ENCODE results near the gene AMACR.

The AMACR gene

GRCh38 chr5:34007621-34008600, at the start of gene AMACR:
Gene AMACR, minus strand, starts transcription at chr5:34008050. Its CDS starts 31 bp downstream, at chr5:34008019.
- peak; percentile 95 for DNase-seq

- DNase-seq: no peak
Observed at GRCh38 chr5:34057569-34057968, 49.7 kb upstream of the AMACR start.

- no peak for DNase-seq
Observed at GRCh38 chr5:34057118-34057517, 49.3 kb upstream of the AMACR start.

GRCh38 chr5:34055667-34056066, 47.8 kb upstream of the AMACR start:
- DNase-seq: no peak

- no peak for DNase-seq
Observed at GRCh38 chr5:34054400-34054729, 46.5 kb upstream of the AMACR start.

GRCh38 chr5:34053571-34054399, 45.9 kb upstream of the AMACR start:
- no peak for DNase-seq

GRCh38 chr5:34053133-34053532, 45.3 kb upstream of the AMACR start:
- no peak for DNase-seq

- DNase-seq: no peak
Observed at GRCh38 chr5:34051374-34051980, 43.6 kb upstream of the AMACR start.

- DNase-seq: no peak
Observed at GRCh38 chr5:34047774-34048572, 40.1 kb upstream of the AMACR start.

GRCh38 chr5:34047143-34047542, 39.3 kb upstream of the AMACR start:
- DNase-seq: no peak

GRCh38 chr5:34045996-34046395, 38.1 kb upstream of the AMACR start:
- no peak for DNase-seq

GRCh38 chr5:34045023-34045422, 37.2 kb upstream of the AMACR start:
- no peak for DNase-seq

GRCh38 chr5:34043099-34043876, 35.4 kb upstream of the AMACR start, which contains the start of gene C1QTNF3:
Gene C1QTNF3, minus strand, starts transcription at chr5:34043213. Its CDS starts 88 bp downstream, at chr5:34043125.
- no peak for DNase-seq

GRCh38 chr5:34042321-34042720, 34.5 kb upstream of the AMACR start:
- no peak for DNase-seq

- DNase-seq: no peak
Observed at GRCh38 chr5:34041247-34041972, 33.6 kb upstream of the AMACR start.

- DNase-seq: no peak
Observed at GRCh38 chr5:34040472-34040871, 32.6 kb upstream of the AMACR start.

- DNase-seq: no peak
Observed at GRCh38 chr5:34039398-34040157, 31.7 kb upstream of the AMACR start.

- no peak for DNase-seq
Observed at GRCh38 chr5:34038838-34039237, 31.0 kb upstream of the AMACR start.

- no peak for DNase-seq
Observed at GRCh38 chr5:34038390-34038789, 30.5 kb upstream of the AMACR start.

- no peak for DNase-seq
Observed at GRCh38 chr5:34037726-34038125, 29.9 kb upstream of the AMACR start.
